Peyer's patch (tissue), 4 donors: ENCODE measurements around the gene DNER. TPM values are rescaled to one million over a fixed set of nuclear protein-coding genes. Genes with fewer than 3 reads are reported as not detected.
"Not testable (repeated sequence)": the region's sequence is repeated elsewhere in the genome, so short reads cannot be mapped to it uniquely, and the experiment has no call there.

Experiments used
- DNase-seq, 3 donors: peaks; one replicate each; pipeline ENCODE4 v3.0.0-alpha.2; 2017 to 2019
- H3K27ac ChIP-seq, 4 donors: fragments of 200-600 bp; sonication (generic); one replicate each; pipeline ENCODE4 v1.5.1; 2016 to 2019
- H3K27me3 ChIP-seq, 2 donors: fragments of 200-600 bp; sonication (generic); one replicate each; pipeline ENCODE4 v1.5.1; 2019
- H3K36me3 ChIP-seq, 3 donors: fragments of 200-600 bp; sonication (generic); one replicate each; pipeline ENCODE4 v1.5.1; 2016 to 2019
- H3K4me1 ChIP-seq, 4 donors: fragments of 200-600 bp; sonication (generic); one replicate each; pipeline ENCODE4 v1.5.1; 2016 to 2019
- H3K4me3 ChIP-seq, 4 donors: fragments of 200-600 bp; sonication (generic); 1 replicate in 3 of 4; 2 replicates in 1 of 4; pipeline ENCODE4 v1.5.1; 2016 to 2019; ENCODE audit warnings: mild to moderate bottlenecking in 1 of 4
- H3K9me3 ChIP-seq, 4 donors: fragments of 200-600 bp; sonication (generic); one replicate each; pipeline ENCODE4 v1.5.1; 2016 to 2019; ENCODE audit warnings: mild to moderate bottlenecking in 1 of 4
- POLR2A ChIP-seq, 2 donors: fragments of 450-650 bp; IDR thresholded peaks; one replicate each; pipeline ENCODE4 v1.5.1; 2017; ENCODE audit warnings: antibody characterized with exemption in 2 of 2, mild to moderate bottlenecking in 2 of 2, moderate library complexity in 2 of 2
- total RNA-seq, 4 donors: library from RNA; depleted of rRNA; stranded (reverse); fragments of >200 nt; gene quantifications; one replicate each; pipeline ENCODE4 v1.1.0, GENCODE V29; 2016
- TF ChIP-seq, protein P1 (sequence below), 6 experiments: fragments of 450-650 bp in 4 of 6; fragments of 200-600 bp in 2 of 6; sonication (generic) in 1 of 6; IDR thresholded peaks; one replicate each; pipeline ENCODE4 v1.5.1; 2017 to 2019; ENCODE audit warnings: antibody characterized with exemption in 6 of 6, mild to moderate bottlenecking in 3 of 6, moderate library complexity in 1 of 6

Gene DNER
- total RNA-seq, 4 donors from 2014 or later = 0.35 to 2.5 (median 1.3) TPM; not detected in 1

DNA sequence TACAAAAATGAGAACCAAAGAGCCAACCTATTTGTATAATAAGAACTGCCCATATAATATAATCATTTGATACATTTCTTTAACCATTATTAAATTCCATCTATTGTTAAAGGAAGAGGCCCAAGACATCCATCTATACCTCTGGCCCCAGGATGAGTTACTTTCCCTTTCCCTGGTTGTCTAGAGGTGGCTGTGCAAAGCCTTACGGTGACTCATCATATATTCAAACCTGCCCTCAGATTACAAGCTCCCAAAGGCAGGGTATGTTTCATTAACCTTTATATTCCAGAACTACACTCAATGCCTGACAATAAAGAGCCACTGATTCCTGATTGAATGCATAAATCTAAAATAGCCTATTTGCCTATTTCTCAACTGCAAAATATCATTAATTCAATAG, 337.5 kb downstream of the DNER start:
- Histone ChIP-seq H3K4me1 (no peaks in the 10 kb centered on the region), H3K27me3 (no peaks in the 10 kb centered on the region), H3K27ac (no peak overlapping the region), H3K36me3 (no peaks in the 10 kb centered on the region), H3K9me3 (no peaks in the 10 kb centered on the region), H3K4me3 (no peak overlapping the region)
- DNase-seq = no peak
- TF ChIP-seq POLR2A (IDR thresholded peaks at IDR 0.05) = no peak
- TF ChIP-seq, protein P1, sequence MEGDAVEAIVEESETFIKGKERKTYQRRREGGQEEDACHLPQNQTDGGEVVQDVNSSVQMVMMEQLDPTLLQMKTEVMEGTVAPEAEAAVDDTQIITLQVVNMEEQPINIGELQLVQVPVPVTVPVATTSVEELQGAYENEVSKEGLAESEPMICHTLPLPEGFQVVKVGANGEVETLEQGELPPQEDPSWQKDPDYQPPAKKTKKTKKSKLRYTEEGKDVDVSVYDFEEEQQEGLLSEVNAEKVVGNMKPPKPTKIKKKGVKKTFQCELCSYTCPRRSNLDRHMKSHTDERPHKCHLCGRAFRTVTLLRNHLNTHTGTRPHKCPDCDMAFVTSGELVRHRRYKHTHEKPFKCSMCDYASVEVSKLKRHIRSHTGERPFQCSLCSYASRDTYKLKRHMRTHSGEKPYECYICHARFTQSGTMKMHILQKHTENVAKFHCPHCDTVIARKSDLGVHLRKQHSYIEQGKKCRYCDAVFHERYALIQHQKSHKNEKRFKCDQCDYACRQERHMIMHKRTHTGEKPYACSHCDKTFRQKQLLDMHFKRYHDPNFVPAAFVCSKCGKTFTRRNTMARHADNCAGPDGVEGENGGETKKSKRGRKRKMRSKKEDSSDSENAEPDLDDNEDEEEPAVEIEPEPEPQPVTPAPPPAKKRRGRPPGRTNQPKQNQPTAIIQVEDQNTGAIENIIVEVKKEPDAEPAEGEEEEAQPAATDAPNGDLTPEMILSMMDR (IDR thresholded peaks at IDR 0.05) = no peak

DNA sequence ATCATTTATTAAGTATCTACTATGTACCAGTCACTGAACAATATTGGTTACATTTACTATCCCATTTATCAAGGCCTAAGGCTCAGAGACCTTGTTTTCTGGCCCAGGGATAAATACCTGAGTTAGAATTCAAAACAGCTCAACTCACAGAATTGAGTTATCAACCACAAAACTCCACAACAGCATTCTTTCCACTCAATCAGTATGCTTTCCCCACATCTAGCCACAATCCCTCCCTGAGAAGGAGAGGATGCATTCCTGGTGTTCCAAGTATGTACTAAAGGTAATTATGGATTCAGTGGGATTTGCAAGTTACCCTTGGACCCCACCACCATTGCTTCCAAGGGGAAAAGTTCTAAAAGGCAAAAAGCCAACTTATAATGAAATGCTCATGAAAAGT, 339.1 kb downstream of the DNER start:
- H3K27ac ChIP-seq = no peak overlapping the region
- H3K4me3 ChIP-seq = no peak overlapping the region
- TF ChIP-seq POLR2A (IDR thresholded peaks at IDR 0.05) = no peak
- TF ChIP-seq, protein P1 (IDR thresholded peaks at IDR 0.05) = no peak
- H3K27me3 ChIP-seq = no peaks in the 10 kb centered on the region
- H3K9me3 ChIP-seq = no peaks in the 10 kb centered on the region
- H3K36me3 ChIP-seq = no peaks in the 10 kb centered on the region
- DNase-seq = no peak
- no peaks in the 10 kb centered on the region for H3K4me1 ChIP-seq

DNA sequence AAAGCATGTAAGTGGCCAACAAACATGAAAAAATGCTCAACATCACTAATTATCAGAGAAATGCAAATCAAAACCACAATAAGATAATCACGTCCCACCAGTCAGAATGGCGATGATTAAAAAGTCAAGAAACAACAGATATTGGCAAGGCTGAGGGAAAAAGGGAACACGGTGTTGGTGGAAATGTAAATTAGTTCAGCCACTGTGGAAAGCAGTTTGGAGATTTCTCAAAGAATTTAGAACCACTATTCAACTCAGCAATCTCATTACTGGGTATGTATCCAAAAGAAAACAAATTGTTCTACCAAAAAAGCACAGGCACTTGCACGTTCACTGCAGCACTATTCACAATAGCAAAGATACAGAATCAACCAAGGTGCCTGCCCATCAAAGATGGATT, 341.0 kb downstream of the DNER start:
- DNase-seq, H3K9me3 ChIP-seq, H3K4me1 ChIP-seq, H3K36me3 ChIP-seq, H3K27ac ChIP-seq, H3K4me3 ChIP-seq, H3K27me3 ChIP-seq: not testable (repeated sequence)

DNA sequence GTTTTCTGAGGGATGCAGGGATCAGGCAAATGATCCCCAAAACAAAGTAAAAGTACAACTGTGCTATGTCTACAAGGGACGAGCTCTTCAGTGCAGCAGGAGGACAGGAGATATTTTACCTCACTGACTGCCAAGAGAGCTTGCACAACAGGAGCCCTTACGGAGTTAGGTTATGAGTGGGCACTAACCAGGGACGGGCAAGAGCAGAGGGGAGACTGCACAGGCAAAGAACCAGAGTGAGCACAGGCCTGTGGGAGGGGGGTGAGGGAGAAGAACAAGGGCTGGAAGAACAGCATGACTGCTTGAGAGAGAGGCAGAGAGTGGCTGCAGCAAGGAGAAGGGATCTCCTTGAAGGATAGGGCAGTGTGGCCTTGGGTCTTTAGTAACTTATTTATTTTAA, 342.1 kb downstream of the DNER start:
- H3K4me1 ChIP-seq = no peaks in the 10 kb centered on the region
- no peak overlapping the region for H3K4me3 ChIP-seq
- H3K27ac ChIP-seq = no peak overlapping the region
- H3K36me3 ChIP-seq = no peaks in the 10 kb centered on the region
- no peak for DNase-seq
- TF ChIP-seq, protein P1 (IDR thresholded peaks at IDR 0.05) = no peak
- TF ChIP-seq POLR2A (IDR thresholded peaks at IDR 0.05) = no peak
- H3K9me3 ChIP-seq = no peaks in the 10 kb centered on the region
- H3K27me3 ChIP-seq = no peaks in the 10 kb centered on the region

DNA sequence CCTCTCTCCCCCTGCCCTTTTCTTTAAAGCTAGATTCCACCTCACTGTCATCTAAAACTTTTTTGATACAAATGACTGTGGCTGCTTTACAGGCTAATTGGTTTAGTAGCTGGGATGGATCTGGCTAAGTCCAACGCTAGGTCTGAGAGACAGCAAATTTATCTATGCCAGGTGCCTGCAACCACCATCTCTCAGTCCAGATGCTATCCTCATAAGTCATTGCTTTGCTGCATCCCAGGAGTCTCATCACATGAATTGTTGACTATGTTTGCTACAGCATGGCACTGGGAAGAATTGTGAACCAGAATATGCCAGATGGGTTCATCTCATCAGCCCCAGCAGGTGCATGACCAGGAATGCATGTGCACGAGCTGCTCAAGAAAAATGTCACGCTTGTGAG, 343.3 kb downstream of the DNER start:
- TF ChIP-seq POLR2A (IDR thresholded peaks at IDR 0.05) = no peak
- TF ChIP-seq, protein P1 (IDR thresholded peaks at IDR 0.05) = no peak
- Histone ChIP-seq H3K36me3 (no peaks in the 10 kb centered on the region), H3K27ac (no peak overlapping the region), H3K9me3 (no peaks in the 10 kb centered on the region), H3K27me3 (no peaks in the 10 kb centered on the region), H3K4me1 (no peaks in the 10 kb centered on the region), H3K4me3 (no peak overlapping the region)
- no peak for DNase-seq

DNA sequence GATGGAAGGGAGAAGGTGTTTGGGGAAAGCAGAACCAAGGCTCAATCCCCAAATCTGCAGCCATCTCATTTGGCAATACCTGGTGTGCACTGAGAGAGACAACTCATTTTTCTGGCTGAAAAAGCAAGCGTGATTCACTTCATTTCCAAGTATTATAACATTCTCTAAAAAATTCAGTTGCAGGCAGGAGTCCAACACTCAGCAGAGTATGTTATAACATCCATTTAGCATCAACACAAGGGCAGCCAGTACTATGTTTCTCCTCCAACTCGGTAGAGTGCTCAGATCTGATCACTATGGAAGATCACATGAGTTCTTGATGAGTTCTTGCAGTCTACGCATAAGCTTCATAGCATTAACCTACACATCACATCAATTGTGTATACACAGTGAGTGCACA, 343.8 kb downstream of the DNER start:
- no peaks in the 10 kb centered on the region for H3K9me3 ChIP-seq
- no peak for TF ChIP-seq POLR2A (IDR thresholded peaks at IDR 0.05)
- TF ChIP-seq, protein P1 (IDR thresholded peaks at IDR 0.05) = no peak
- H3K4me3 ChIP-seq = no peak overlapping the region
- H3K36me3 ChIP-seq = no peaks in the 10 kb centered on the region
- no peaks in the 10 kb centered on the region for H3K4me1 ChIP-seq
- no peak for DNase-seq
- no peaks in the 10 kb centered on the region for H3K27me3 ChIP-seq
- no peak overlapping the region for H3K27ac ChIP-seq
